ENCODE results near the gene SREK1.
"Not testable (repeated sequence)": the region's sequence is repeated elsewhere in the genome, so short reads cannot be mapped to it uniquely, and the experiment has no call there.

The SREK1 gene

GRCh38 chr5:66222896-66223295 lies 78.8 kb downstream of the SREK1 start:
- not testable (repeated sequence) for DNase-seq, ATAC-seq

GRCh38 chr5:66223637-66224036 lies 79.5 kb downstream of the SREK1 start:
- ATAC-seq (no peak), DNase-seq (no peak)

GRCh38 chr5:66224274-66224673 lies 80.2 kb downstream of the SREK1 start:
- DNase-seq (no peak), ATAC-seq (no peak)

GRCh38 chr5:66224773-66225553 lies 80.9 kb downstream of the SREK1 start:
- ATAC-seq (no peak), DNase-seq (no peak)

- ATAC-seq (no peak), DNase-seq (no peak)
Measured at GRCh38 chr5:66230551-66230950, 86.5 kb downstream of the SREK1 start.

GRCh38 chr5:66231508-66231907 lies 87.4 kb downstream of the SREK1 start:
- DNase-seq = no peak
- no peak for ATAC-seq

- ATAC-seq = no peak
- no peak for DNase-seq
Measured at GRCh38 chr5:66232275-66232674, 88.2 kb downstream of the SREK1 start.

GRCh38 chr5:66232706-66233445 lies 88.8 kb downstream of the SREK1 start:
- DNase-seq (no peak), ATAC-seq (no peak)
